ENCODE results near the gene ERVV-1. TPM values are rescaled to one million over a fixed set of nuclear protein-coding genes. Genes with fewer than 3 reads are reported as not detected.

ERVV-1 gene
- total and polyA plus RNA-seq, 10 donors = not detected

DNA sequence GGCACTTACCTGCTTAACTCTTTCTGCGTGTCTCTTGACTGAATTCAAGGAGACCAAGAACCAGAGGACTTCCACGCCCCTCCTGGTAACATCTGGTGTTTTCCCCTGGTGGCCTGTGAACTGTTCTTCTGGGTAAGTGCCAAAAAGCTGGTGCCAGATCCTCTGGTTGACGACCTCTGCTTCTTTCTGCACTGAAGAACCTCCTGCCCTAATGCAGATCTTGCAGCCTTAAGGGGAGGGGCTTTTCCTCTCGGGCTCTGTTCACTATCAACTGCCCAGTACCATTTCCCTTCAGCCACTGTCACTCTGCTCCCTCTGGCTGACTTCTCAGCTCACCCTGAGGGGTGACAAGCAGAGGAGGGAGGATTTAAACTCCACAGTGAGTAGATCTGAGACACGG, 6.1 kb upstream of the ERVV-1 start:
- Histone ChIP-seq H3K4me1 (no peaks in the 10 kb centered on the region), H3K9me3 (peaks cover 0 to 88% (median 5%) of the 10 kb centered on the region in 8 donors), H3K36me3 (no peaks in the 10 kb centered on the region), H3K4me3 (no peak overlapping the region), H3K27me3 (replicated peaks in 1 of 7) (no peaks in the 10 kb centered on the region), H3K27ac (no peak overlapping the region)
- DNase-seq = no peak
- intact Hi-C loops (cut with DNase I; ENCODE audit: low total_unique reads) = no loop called here
- TF ChIP-seq POLR2AphosphoS5 (IDR thresholded peaks at IDR 0.05) (no peak), POLR2A (IDR thresholded peaks at IDR 0.05) (no peak), CTCF (IDR thresholded peaks at IDR 0.05 in 8 of 11, conservative IDR thresholded peaks at IDR 0.05 in 3 of 11) (no peak)
- 46 to 62% (median 56%) methylated on average over 5 of the region's 5 CpGs for WGBS, 5 donors

DNA sequence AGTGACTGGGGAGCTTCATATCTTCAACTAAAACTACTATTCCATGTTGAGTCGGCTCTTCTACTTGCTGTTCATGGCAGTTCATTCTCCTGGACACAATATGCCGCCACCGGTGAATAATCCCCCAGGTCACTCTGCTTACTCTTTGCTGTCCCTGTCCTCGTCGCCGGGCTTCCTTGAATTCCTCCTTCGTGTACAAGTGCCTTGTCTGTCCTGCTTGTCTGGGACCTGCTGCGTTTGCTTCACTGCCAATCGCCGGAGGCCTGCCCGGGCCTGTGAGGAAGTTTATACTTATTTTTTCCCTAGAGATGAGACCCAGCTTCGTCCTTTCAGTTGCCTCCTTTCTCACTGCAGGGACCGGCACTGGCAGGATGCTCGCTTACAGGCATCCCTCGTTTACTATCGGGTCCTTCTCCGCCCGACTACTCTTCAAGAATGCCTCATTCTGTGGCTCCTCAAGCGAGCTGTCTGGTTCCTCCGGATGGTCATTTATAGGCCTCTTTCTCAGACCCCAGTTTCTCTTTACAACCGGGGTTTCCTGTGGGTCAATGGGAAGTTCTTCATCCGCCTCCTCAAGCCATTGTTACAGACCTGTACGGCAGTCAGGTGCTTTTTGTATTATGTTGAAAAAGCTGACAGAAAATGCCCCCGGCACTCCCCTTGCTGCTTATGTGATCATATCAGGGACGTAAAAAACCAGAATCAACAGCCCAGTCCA, 5.5 kb upstream of the ERVV-1 start:
- DNase-seq = no peak
- Histone ChIP-seq H3K27ac (no peak overlapping the region), H3K36me3 (no peaks in the 10 kb centered on the region), H3K4me1 (no peaks in the 10 kb centered on the region), H3K4me3 (no peak overlapping the region), H3K9me3 (peaks cover 0 to 89% (median 5%) of the 10 kb centered on the region in 8 donors), H3K27me3 (replicated peaks in 1 of 7) (no peaks in the 10 kb centered on the region)
- intact Hi-C loops (cut with DNase I; ENCODE audit: low total_unique reads) = no loop called here
- 79 to 83% (median 83%) methylated on average over 25 of the region's 25 CpGs for WGBS, 5 donors
- TF ChIP-seq CTCF (IDR thresholded peaks at IDR 0.05 in 8 of 11, conservative IDR thresholded peaks at IDR 0.05 in 3 of 11) (no peak), POLR2AphosphoS5 (IDR thresholded peaks at IDR 0.05) (no peak), POLR2A (IDR thresholded peaks at IDR 0.05) (no peak)

GRCh38 chr19:53010494-53010893, 3.2 kb upstream of the ERVV-1 start:
- no peak for TF ChIP-seq CTCF (IDR thresholded peaks at IDR 0.05 in 8 of 11, conservative IDR thresholded peaks at IDR 0.05 in 3 of 11)
- no peak overlapping the region for H3K4me3 ChIP-seq
- no peaks in the 10 kb centered on the region for H3K27me3 ChIP-seq (replicated peaks in 1 of 7)
- no peak overlapping the region for H3K27ac ChIP-seq
- no peaks in the 10 kb centered on the region for H3K36me3 ChIP-seq
- no peaks in the 10 kb centered on the region for H3K4me1 ChIP-seq
- intact Hi-C loops (cut with DNase I; ENCODE audit: low total_unique reads) = no loop called here
- DNase-seq = no peak
- 52 to 61% (median 54%) methylated on average over 9 of the region's 9 CpGs for WGBS, 5 donors
- H3K9me3 ChIP-seq = peaks cover 0 to 83% (median 6%) of the 10 kb centered on the region in 8 donors

DNA sequence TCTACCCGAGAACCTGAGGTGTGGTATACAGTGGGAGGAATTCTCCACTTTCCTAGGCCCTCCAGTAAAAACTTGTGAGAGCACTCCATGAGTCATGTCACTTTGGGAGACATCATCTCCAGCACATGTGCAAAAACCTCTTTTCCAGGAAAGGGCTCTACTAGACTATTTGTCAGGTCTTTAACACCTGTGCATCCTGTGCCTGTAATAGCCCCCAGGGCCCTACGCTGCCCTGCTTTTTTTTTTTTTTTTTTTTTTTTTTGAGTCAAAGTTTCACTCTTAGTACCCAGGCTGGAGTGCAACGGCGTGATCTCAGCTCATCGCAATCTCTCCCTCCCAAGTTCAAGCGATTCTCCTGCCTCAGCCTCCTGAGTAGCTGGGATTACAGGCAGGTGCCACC, 1.7 kb upstream of the ERVV-1 start:
- no peaks in the 10 kb centered on the region for H3K4me1 ChIP-seq
- H3K9me3 ChIP-seq = peaks cover 0 to 88% (median 14%) of the 10 kb centered on the region in 8 donors
- H3K27me3 ChIP-seq (replicated peaks in 1 of 7) = no peaks in the 10 kb centered on the region
- no peak overlapping the region for H3K27ac ChIP-seq
- H3K4me3 ChIP-seq = no peak overlapping the region
- intact Hi-C loops (cut with DNase I; ENCODE audit: low total_unique reads) = no loop called here
- TF ChIP-seq CTCF (IDR thresholded peaks at IDR 0.05 in 8 of 11, conservative IDR thresholded peaks at IDR 0.05 in 3 of 11) (no peak), POLR2AphosphoS5 (IDR thresholded peaks at IDR 0.05) (no peak), POLR2A (IDR thresholded peaks at IDR 0.05) (no peak)
- WGBS, 5 donors = 81 to 89% (median 87%) methylated on average over 6 of the region's 6 CpGs
- DNase-seq = no peak
- no peaks in the 10 kb centered on the region for H3K36me3 ChIP-seq
